ENCODE data around the gene BRPF1.

The BRPF1 gene

GRCh38 chr3:9749645-9750555 lies 18.4 kb downstream of the BRPF1 start, which contains the start of gene OGG1:
Gene OGG1 (plus strand): TSS chr3:9749952. CDS start chr3:9750287, 335 bp downstream.
- Histone ChIP-seq H3K27ac (ENCODE audit: low read depth, low read length) (peak within 1 kb of the TSS; percentile 60), H3K79me2 (ENCODE audit: control insufficient read depth, insufficient read depth, low read length, unreplicated experiment) (peaks cover 17% of the 10 kb centered on the region), H3K36me3 (ENCODE audit: insufficient read depth, low read length) (peaks cover 12% of the 10 kb centered on the region; the same call in 1 of the 2 replicates), H2AFZ (ENCODE audit: low read length, unreplicated experiment) (peak within 1 kb of the TSS; percentile 45), H3K4me1 (ENCODE audit: control insufficient read depth, insufficient read depth, low read length, unreplicated experiment) (peaks cover 43% of the 10 kb centered on the region), H3K27me3 (ENCODE audit: insufficient read depth, low read length) (no peaks in the 10 kb centered on the region), H3K4me3 (ENCODE audit: low read depth, low read length) (peak within 1 kb of the TSS; percentile 79)

GRCh38 chr3:9750556-9751411 lies 19.2 kb downstream of the BRPF1 start:
- H3K4me3 ChIP-seq (ENCODE audit: low read depth, low read length), result peak overlapping the region; percentile 79
- H2AFZ ChIP-seq (ENCODE audit: low read length, unreplicated experiment), result peak overlapping the region; percentile 3
- H3K27me3 ChIP-seq (ENCODE audit: insufficient read depth, low read length), result no peaks in the 10 kb centered on the region
- H3K36me3 ChIP-seq (ENCODE audit: insufficient read depth, low read length), result peaks cover 12% of the 10 kb centered on the region; the same call in 1 of the 2 replicates
- peaks cover 17% of the 10 kb centered on the region for H3K79me2 ChIP-seq (ENCODE audit: control insufficient read depth, insufficient read depth, low read length, unreplicated experiment)
- H3K4me1 ChIP-seq (ENCODE audit: control insufficient read depth, insufficient read depth, low read length, unreplicated experiment), result peaks cover 45% of the 10 kb centered on the region
- H3K27ac ChIP-seq (ENCODE audit: low read depth, low read length), result no peak overlapping the region

- peaks cover 10% of the 10 kb centered on the region; the same call in 1 of the 2 replicates for H3K36me3 ChIP-seq (ENCODE audit: insufficient read depth, low read length)
- H3K27me3 ChIP-seq (ENCODE audit: insufficient read depth, low read length), result no peaks in the 10 kb centered on the region
- H3K79me2 ChIP-seq (ENCODE audit: control insufficient read depth, insufficient read depth, low read length, unreplicated experiment), result peaks cover 15% of the 10 kb centered on the region
- H3K27ac ChIP-seq (ENCODE audit: low read depth, low read length), result no peak overlapping the region
- H3K4me3 ChIP-seq (ENCODE audit: low read depth, low read length), result no peak overlapping the region
- no peak overlapping the region for H2AFZ ChIP-seq (ENCODE audit: low read length, unreplicated experiment)
- H3K4me1 ChIP-seq (ENCODE audit: control insufficient read depth, insufficient read depth, low read length, unreplicated experiment), result peaks cover 13% of the 10 kb centered on the region
Measured at GRCh38 chr3:9754678-9755077, 23.1 kb downstream of the BRPF1 start.

GRCh38 chr3:9757427-9757826 lies 25.9 kb downstream of the BRPF1 start:
- no peak overlapping the region for H3K27ac ChIP-seq (ENCODE audit: low read depth, low read length)
- no peaks in the 10 kb centered on the region for H3K79me2 ChIP-seq (ENCODE audit: control insufficient read depth, insufficient read depth, low read length, unreplicated experiment)
- peaks cover 8% of the 10 kb centered on the region for H3K4me1 ChIP-seq (ENCODE audit: control insufficient read depth, insufficient read depth, low read length, unreplicated experiment)
- H3K4me3 ChIP-seq (ENCODE audit: low read depth, low read length), result no peak overlapping the region
- H3K27me3 ChIP-seq (ENCODE audit: insufficient read depth, low read length), result no peaks in the 10 kb centered on the region
- no peak overlapping the region for H2AFZ ChIP-seq (ENCODE audit: low read length, unreplicated experiment)
- peaks cover 6% of the 10 kb centered on the region; the same call in 1 of the 2 replicates for H3K36me3 ChIP-seq (ENCODE audit: insufficient read depth, low read length)

- no peak overlapping the region for H3K27ac ChIP-seq (ENCODE audit: low read depth, low read length)
- no peak overlapping the region for H3K4me3 ChIP-seq (ENCODE audit: low read depth, low read length)
Measured at GRCh38 chr3:9760779-9761505, 29.4 kb downstream of the BRPF1 start.

GRCh38 chr3:9761919-9762318 lies 30.4 kb downstream of the BRPF1 start:
- H3K4me3 ChIP-seq (ENCODE audit: low read depth, low read length), result no peak overlapping the region
- no peaks in the 10 kb centered on the region for H3K27me3 ChIP-seq (ENCODE audit: insufficient read depth, low read length)
- no peaks in the 10 kb centered on the region for H3K79me2 ChIP-seq (ENCODE audit: control insufficient read depth, insufficient read depth, low read length, unreplicated experiment)
- peaks cover 3% of the 10 kb centered on the region; the same call in 1 of the 2 replicates for H3K36me3 ChIP-seq (ENCODE audit: insufficient read depth, low read length)
- H3K4me1 ChIP-seq (ENCODE audit: control insufficient read depth, insufficient read depth, low read length, unreplicated experiment), result no peaks in the 10 kb centered on the region
- H2AFZ ChIP-seq (ENCODE audit: low read length, unreplicated experiment), result no peak overlapping the region
- H3K27ac ChIP-seq (ENCODE audit: low read depth, low read length), result no peak overlapping the region

More at GRCh38 chr3:9760779-9761505, 29.4 kb downstream of the BRPF1 start:
- Histone ChIP-seq H3K27me3 (ENCODE audit: insufficient read depth, low read length) (no peaks in the 10 kb centered on the region), H2AFZ (ENCODE audit: low read length, unreplicated experiment) (no peak overlapping the region), H3K79me2 (ENCODE audit: control insufficient read depth, insufficient read depth, low read length, unreplicated experiment) (no peaks in the 10 kb centered on the region), H3K4me1 (ENCODE audit: control insufficient read depth, insufficient read depth, low read length, unreplicated experiment) (no peaks in the 10 kb centered on the region), H3K36me3 (ENCODE audit: insufficient read depth, low read length) (peaks cover 6% of the 10 kb centered on the region; the same call in 1 of the 2 replicates)

GRCh38 chr3:9762871-9763270 lies 31.3 kb downstream of the BRPF1 start:
- Histone ChIP-seq H3K4me3 (ENCODE audit: low read depth, low read length) (no peak overlapping the region), H3K36me3 (ENCODE audit: insufficient read depth, low read length) (no peaks in the 10 kb centered on the region), H2AFZ (ENCODE audit: low read length, unreplicated experiment) (no peak overlapping the region), H3K27me3 (ENCODE audit: insufficient read depth, low read length) (no peaks in the 10 kb centered on the region), H3K79me2 (ENCODE audit: control insufficient read depth, insufficient read depth, low read length, unreplicated experiment) (no peaks in the 10 kb centered on the region), H3K4me1 (ENCODE audit: control insufficient read depth, insufficient read depth, low read length, unreplicated experiment) (peaks cover 9% of the 10 kb centered on the region), H3K27ac (ENCODE audit: low read depth, low read length) (no peak overlapping the region)

GRCh38 chr3:9765865-9766264 lies 34.3 kb downstream of the BRPF1 start:
- Histone ChIP-seq H3K79me2 (ENCODE audit: control insufficient read depth, insufficient read depth, low read length, unreplicated experiment) (peaks cover 14% of the 10 kb centered on the region), H3K27ac (ENCODE audit: low read depth, low read length) (no peak overlapping the region), H3K27me3 (ENCODE audit: insufficient read depth, low read length) (no peaks in the 10 kb centered on the region), H3K36me3 (ENCODE audit: insufficient read depth, low read length) (no peaks in the 10 kb centered on the region), H3K4me1 (ENCODE audit: control insufficient read depth, insufficient read depth, low read length, unreplicated experiment) (peaks cover 26% of the 10 kb centered on the region), H2AFZ (ENCODE audit: low read length, unreplicated experiment) (no peak overlapping the region), H3K4me3 (ENCODE audit: low read depth, low read length) (no peak overlapping the region)

GRCh38 chr3:9767418-9767817 lies 35.9 kb downstream of the BRPF1 start:
- Histone ChIP-seq H3K27me3 (ENCODE audit: insufficient read depth, low read length) (no peaks in the 10 kb centered on the region), H3K4me3 (ENCODE audit: low read depth, low read length) (no peak overlapping the region)

More at GRCh38 chr3:9767418-9767817, 35.9 kb downstream of the BRPF1 start:
- peaks cover 14% of the 10 kb centered on the region for H3K79me2 ChIP-seq (ENCODE audit: control insufficient read depth, insufficient read depth, low read length, unreplicated experiment)
- no peaks in the 10 kb centered on the region for H3K36me3 ChIP-seq (ENCODE audit: insufficient read depth, low read length)
- H3K4me1 ChIP-seq (ENCODE audit: control insufficient read depth, insufficient read depth, low read length, unreplicated experiment), result peaks cover 26% of the 10 kb centered on the region
- H3K27ac ChIP-seq (ENCODE audit: low read depth, low read length), result no peak overlapping the region
- no peak overlapping the region for H2AFZ ChIP-seq (ENCODE audit: low read length, unreplicated experiment)
